HL-60/S4 treated with phorbol 12-myristate 13-acetate at 8.2 ng/mL for 4 days and 3 days (cell line): Measurements from ENCODE around the gene ARL8B.
"Not testable (repeated sequence)": the region's sequence is repeated elsewhere in the genome, so short reads cannot be mapped to it uniquely, and the experiment has no call there.

Experiments used
- in situ Hi-C: fragments of 300-500 bp; cut with MboI; formaldehyde crosslinking; loops from 2 replicates; pipeline ENCODE4 v1.15.0; 2022; ENCODE audit warnings: low sequenced_read_pairs

ARL8B gene

DNA sequence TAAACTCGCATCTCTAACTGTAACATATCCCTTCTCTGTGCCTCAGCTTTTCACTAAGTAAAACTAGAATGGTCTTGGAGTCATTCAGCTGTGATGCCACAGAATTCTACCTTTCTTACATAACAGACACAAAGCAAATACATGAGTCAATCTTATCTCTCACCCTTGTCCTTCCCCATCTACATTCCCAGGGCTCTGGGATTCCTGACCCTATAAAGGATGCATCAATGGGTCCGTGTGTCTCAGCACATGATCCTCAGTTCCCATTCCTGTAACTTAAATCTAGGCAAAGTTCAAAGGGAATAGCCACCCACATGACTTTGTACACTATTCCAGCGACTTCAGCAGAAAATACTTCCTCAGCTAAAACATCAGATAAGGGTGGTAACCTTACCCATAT, 11.8 kb upstream of the ARL8B start:
- in situ Hi-C loops: no loop called here

DNA sequence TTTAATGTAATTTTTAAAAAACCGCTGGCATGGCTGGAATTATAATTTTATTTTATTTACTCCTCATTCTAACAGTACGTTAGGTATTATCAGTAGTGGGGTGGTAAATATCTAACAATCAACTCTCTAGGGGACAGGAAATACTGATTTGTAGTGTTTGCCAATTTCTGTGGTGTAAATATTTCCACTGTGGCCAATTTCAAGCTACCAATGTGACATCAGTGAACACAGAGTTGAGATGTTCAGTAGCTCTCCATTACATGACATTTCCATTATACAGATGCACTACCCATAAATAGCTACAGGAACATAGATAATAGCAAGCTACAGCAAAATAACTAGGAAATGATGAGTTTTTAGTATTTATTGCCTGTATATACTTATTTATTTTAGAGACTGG, 10.0 kb upstream of the ARL8B start:
- in situ Hi-C loops: no loop called here

DNA sequence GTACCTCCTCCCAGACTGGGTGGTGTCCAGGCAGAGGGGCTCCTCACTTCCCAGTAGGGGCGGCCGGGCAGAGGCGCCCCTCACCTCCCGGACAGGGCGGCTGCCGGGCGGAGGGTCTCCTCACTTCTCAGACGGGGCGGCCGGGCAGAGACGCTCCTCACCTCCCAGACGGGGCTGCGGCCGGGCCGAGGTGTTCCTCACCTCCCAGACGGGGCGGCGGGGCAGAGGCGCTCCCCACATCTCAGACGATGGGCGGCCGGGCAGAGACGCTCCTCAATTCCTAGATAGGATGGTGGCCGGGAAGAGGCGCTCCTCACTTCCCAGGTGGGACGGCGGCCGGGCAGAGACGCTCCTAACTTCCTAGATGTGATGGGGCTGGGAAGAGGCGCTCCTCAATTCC, 8.4 kb upstream of the ARL8B start:
- in situ Hi-C loops: not testable (repeated sequence)

DNA sequence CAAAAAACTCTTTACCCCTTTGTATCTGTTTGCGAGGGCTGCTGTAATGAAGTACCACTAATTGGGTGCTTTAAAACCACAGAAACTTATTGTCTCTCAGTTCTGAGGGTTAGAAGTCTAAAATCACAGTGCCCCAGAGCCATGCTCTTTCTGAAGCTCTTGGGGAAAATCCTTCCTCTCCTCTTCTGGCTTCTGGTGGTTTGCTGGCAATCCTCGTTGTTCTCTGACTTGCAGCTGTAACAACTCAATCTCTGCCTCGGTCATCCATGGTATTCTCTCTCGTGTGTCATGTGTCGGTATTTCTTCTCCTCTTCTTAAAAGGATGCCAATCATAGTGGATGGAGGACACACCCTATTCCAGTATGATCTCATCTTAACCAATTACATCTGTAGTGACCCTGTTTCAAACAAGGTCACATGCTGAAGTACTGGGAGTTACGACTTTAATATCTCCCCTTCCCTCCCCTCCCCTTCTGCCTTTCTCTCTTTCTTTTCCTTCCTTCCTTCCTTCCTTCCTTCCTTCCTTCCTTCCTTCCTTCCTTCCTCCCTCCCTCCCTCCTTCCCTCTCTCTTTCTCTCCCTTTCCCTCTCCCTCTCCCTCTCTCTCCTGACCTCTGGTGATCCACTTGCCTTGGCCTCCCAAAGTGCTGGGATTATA, 6.5 kb upstream of the ARL8B start:
- in situ Hi-C loops: no loop called here

DNA sequence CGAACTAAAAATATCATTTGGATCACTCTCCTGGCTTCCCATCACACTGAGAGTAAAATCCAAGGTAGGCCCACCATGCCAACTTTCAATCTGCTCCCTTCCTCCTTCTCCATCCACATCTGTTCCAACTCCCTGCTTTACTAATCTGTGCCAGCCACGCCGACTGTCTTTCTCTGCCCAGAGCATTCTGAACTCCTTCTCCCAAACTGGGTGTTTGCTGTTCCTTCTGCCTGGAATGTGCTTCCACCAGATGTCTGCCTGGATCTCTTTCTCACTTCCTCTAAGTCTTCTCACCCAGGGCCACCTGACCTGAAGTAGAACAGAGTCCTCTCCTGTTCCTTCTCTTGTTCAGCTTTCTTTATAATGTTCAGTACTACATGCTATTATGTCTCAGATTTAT, 5.6 kb upstream of the ARL8B start:
- in situ Hi-C loops: no loop called here

DNA sequence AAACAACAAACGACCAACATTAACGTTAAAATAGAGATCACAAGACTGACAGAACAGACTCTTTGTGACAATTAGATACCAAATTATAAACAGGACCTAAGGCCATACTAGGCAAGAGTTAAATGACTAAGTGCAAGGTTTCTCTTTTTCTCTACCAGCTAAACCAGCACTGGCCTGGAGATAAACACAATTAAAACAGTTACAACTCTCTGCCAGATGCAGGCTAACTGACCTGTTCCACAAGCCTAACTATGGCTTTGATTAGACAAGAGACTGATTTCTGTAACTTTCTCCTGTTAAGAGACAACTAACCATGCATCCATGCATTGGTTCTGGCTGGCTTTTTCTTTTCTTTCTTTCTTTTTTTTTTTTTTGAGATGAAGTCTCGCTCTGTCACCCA, 1.6 kb upstream of the ARL8B start:
- in situ Hi-C loops: no loop called here

DNA sequence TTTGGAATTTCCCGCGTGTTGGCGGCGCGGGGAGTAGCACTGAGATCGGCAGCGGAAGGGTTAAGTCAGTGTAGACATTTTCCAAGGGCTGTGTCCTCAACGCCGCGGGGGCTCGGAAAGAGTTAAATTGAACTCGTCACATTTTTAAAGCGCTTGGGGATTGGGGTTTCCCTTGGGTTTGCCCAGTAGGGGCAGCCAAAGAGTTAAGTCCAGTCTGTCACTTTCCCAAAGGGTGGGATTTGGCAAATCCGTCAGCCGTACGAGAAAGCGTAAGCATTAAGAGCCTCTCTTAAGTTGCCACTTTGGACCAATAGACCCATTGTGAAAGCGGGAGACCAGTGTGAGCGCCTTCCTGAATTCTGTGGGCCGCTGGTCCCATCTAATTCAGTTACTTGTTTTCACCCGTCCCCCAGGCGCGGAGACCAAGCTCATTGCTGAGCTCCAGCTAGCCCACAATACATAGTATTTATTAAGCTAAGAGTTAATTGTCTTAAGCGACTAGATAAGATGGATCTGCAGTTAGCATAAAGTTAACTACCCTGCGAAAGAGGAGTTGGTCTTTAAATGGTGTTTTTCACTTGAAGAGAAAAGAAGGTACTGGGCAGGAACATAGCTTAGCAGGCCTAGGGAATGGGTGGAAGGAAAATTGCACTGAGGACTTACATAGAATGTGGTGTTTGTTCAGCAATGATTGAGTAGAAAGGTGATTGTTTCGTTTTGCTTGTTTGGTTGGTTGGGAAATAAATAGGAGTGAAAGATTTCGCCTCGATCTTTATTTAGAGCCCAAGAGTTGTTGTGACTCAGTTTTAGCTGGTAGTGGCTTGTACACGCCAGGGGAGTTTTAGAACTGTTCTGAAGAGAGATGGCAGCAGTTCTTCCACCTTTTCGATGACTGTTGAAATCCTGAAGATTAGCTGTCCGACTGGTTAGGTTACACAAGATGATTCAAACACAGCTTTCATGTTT, 932 bp downstream of the ARL8B start:
- in situ Hi-C loops: no loop called here

DNA sequence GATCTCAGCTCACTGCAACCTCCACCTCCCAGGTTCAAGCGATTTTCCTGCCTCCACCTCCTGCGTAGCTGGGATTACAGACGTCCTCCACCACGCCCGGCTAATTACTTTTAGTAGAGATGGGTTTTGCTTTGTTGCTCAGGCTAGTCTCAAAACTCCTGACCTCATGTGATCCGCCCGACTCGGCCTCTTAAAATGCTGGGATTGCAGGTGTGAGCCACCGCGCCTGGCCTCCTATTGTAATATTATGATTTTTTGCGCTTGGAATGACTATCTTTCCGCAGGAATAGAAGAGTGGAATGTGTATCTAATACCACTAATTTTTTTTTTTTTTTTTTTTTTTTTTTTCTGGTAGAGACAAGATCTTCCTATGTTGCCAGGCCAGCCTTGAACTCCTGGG, 1.8 kb downstream of the ARL8B start:
- in situ Hi-C loops: no loop called here

DNA sequence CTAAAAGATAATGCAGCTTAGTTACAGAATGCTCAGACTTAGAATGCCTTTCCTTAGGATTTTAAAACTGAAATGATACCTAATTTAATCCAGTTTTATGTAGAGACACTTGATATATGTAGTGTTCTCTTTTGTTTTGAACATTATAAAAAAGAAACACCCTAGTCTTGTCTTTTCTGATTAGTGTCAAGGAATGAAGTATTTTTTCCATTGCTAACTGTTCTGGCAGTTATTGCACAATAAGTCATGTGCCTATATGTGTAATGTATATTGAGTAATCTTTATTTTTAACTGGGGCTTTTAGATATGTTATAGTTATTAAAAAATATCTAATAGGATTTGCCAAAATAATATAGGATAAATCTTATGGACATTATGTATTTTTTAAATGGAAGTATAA, 4.5 kb downstream of the ARL8B start:
- in situ Hi-C loops: no loop called here

DNA sequence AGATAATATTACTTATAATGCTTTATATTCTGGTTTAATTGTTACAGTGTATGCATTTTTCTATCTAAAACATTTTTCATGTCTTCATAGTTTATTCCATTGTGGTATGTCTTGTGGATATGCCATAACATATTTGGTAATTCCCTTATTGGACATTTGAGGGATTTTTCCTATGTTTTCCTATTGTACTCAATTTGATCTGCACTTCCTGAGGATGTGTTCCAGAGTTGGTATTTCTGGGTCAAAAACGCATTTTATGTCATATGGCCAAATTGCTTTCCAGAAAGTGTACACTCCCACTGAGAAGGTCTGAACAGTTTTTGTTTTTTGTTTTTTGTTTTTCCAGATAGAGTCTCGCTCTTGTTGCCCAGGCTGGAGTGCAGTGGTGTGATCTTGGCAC, 6.8 kb downstream of the ARL8B start:
- in situ Hi-C loops: no loop called here

DNA sequence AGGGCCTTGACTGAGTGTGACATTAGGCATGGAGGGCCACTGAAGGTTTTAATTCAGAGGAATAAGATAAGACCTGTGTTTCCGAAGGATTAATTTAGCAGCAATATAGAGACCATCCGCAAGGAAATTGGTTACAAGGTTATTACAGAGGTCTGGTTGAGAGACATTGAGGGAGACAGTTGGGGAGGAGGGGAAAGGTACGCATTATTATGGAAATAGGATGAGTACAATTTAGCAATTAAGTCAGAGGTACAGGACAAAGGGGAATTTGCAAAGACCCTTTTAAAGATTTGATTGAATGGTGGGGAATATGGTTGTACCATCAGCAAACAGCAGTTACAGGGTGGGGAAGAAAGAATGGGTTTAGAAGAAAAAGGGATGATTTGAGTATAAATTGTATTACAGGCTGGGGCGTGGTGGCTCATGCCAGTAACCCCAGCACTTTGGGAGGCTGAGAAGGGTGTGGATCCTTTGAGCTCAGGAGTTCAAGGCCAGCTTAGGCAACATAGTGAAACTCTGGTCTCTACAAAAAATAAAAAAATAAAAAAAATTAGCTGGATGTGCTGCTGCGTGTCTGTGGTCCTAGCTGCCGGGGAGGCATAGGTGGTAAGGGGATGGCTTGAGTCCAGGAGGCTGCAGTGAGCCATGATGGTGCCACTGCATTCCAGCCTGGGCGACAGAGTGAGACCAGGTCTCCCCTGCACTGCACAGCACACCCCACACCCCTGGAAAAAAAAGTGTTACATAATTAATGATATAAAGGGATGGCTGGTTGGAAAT, 11.3 kb downstream of the ARL8B start:
- in situ Hi-C loops: no loop called here

DNA sequence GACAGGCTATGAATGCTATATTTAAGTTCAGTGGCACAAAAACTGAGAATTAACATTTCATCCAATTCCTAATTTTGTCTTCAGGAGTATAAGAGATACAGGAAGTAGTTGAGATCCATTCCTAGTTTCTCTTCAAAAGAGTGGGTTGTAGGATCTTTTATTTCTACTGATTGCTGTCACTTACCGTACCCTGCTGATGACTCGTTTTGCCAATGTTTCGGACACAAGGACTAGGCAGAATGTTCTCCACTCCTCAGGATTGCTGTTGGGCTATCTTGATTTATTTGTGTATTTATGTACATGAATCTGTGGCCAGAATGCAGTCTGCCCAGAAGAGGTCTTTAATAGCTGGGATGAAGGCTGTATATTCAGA, 11.9 kb downstream of the ARL8B start:
- in situ Hi-C loops: no loop called here

DNA sequence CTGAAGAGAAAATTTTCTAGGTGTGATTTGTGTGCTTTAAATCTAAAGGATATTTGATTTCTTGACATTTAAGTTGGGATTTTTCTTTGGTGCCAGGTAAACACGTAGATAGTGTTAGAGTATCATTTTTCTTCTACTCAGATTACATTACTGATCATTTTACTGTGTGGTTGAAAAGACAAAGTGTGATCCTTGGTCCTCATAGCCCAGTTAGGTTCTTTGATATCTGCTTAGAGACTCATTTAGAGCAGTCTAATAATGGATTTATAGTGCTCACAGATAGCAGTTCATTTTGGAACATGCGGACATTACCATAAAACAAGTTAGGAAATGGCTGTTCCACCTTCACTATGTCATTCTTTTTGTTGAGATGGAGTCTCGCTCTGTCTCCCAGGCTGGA, 12.4 kb downstream of the ARL8B start:
- in situ Hi-C loops: no loop called here

DNA sequence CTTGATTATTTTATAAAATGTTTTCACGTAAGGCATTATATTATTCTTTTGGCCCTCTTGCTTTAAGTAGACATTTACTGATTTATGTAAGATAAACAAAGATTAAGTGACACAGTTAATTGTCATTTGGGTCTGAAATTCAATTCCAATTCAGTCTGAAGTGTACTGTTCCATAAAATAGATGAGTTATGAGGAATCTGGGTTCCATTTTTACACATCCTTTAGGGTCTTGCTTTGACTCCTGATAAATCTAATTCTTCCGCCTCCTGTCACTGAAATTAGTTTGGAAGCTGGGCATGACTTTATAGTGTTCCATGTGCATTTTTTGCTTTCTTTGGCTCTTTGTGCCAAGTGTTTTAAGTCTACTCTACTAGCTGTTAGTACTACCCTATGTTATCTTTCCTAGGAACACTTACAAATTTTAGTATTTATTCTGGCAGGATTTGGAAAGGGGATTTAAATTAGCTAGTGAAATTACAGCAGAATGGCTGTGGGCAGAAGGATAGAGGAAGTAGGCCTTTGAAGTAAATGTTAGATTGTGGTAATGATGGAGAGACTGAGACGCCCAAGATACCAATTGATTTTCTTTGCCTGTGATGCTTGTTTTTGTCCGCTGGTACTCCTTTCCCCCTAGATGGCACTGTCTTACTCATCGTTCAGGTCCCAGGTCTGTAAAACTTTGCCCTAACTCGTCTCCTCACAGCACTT, 14.3 kb downstream of the ARL8B start:
- in situ Hi-C loops: no loop called here

DNA sequence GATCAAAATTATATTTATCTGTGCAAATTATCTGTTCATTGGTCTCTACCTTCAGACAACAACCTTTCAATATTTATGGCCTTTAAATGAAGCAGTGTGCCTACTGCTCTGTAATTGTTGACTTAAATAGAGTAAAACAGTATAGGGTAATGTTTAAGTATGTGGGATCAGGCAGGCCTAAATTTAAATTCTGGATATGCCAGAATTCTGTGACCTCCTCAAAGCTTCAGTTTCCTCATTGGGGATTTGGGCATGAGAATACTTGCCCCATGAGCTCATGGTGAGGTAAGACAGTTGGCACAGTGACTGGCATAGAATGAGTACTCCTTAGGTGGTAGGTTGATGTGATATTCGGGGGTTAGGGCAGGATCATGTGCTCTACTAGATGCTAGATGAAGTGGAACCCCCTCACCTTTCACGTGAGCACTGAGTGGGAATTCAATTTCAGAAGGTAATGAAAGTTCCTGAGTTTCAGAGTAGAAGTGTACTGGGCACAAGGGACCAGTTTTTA, 14.9 kb downstream of the ARL8B start:
- in situ Hi-C loops: no loop called here

DNA sequence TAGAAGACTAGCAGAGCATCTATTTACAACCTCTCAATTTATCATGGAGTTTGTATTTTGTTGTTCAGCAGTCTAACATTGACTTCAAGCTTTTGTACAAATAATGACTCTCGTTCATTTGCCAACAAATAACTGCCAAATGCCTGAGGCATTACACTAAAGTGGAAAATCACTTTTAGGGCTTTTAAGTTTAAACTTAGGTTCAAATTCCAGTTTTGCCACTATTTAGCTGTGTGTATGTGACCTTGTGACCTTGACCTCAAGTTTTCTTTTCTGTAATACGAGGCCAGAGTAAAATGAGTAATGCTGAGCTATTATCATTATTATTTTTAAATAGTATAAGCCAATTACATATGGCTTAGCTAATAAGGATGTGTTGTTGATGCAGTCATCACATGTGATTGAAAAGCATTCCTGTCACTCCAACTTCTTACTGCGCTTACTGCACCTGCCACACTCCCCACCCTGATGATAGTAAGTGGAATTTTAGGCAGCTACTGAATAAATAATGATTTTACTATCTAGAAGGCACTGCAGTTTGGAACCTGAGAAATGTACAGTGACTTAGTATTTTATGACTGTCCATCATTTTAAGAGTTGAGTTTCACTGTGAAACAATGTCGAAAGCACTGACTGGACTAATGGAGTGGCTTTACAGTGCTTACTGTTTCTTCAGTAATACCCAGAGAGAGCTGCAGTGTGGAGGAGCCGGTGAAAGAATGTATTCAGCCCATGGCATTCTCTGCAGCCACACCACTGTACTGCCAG, 16.3 kb downstream of the ARL8B start:
- in situ Hi-C loops: no loop called here

DNA sequence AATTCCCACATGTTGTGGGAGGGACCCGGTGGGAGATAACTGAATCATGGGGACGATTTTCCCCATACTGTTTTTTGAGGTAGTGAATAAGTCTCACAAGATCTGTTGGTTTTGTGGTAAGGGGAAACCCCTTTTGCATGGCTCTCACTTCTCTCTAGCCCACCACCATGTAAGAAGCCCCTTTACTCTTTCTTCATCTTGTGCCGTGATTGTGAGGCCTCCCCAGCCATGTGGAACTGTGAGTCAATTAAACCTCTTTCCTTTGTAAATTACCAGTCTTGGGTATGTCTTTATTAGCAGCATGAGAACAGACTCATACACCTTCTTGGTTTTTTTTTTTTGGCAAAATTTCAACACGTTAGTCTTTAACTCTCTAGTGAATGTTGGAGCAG, 18.1 kb downstream of the ARL8B start:
- in situ Hi-C loops: no loop called here

DNA sequence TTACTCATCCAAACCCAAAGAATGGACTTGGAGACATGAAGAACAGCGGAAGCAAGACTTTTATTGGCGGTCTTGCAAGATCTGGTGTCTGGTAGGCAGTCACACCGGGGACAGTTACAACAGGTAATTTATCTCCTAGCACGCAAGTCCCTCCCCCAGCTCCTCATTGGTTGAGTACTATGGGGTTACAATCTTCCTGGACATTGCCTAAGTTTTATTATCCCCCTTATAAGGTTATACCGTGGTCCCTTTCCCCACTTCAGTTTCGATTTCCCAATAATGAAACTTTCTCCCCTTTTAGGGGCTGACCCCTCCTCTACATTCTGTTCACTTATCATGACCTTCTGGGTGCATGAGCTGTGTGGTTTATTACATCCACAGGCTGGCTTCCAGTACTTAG, 18.7 kb downstream of the ARL8B start:
- in situ Hi-C loops: no loop called here

DNA sequence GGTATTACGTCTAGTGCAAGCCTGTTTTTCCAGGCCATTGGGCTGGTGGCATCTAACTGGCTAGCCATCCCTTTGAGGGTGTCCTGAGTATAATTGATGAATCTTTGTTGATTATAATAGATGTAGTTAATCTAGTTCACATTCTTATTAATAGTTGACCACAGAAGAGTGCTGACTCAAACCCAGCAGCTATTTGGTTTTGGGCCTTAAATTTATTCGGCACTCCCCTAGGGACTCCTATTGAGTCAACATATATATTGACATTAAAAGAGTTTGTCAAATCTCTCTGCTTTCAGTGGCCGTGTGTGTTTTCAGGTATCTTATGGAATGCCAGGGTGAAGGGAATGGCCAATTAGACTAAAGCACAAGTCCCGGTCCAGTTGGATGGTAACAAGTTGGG, 19.7 kb downstream of the ARL8B start:
- in situ Hi-C loops: no loop called here

DNA sequence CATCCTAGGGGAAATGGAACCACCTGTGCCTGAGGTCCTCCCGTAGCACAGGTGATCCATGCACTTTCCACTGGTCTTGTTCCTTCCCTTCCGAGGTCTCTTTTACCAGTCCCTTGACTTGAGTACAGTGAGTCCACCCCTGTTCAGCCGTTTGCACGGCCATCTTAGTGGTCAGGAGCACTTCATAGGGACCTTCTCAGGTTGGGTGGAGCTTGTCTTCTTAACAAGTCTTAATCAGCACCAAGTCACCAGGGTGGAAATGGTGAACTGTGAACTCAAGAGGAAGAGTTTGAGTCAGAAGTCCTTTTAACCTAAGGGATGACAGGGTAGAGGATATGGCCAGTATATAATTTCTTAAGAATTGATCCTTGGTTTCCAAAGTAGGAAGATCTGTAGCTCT, 21.4 kb downstream of the ARL8B start:
- in situ Hi-C loops: no loop called here
